NAMALWA (cell line): ENCODE measurements around the gene FAM228B.
"Not testable (repeated sequence)": the region's sequence is repeated elsewhere in the genome, so short reads cannot be mapped to it uniquely, and the experiment has no call there.

Experiments
- DNase-seq: peaks from one replicate; pipeline ENCODE4 v3.0.0-alpha.2; 2015; ENCODE audit warnings: low spot score

The FAM228B gene

DNA sequence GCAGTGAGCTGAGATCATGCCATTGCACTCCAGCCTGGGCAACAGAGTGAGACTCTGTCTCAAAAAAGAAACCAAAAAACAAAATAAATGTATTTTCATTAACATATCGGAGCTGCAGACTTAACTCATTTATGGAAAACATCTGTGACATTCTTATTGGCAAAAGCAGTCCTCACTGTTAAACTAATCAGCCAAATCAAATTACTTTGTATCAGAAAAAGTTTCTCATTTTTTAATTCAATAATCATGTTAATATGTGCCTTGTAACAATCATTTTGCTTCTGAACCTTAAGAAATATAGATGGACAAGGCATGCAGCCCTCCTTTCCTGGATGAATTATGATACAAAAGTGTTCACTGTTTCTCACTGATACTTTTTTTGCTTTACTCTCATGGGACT is 20.6 kb upstream of the FAM228B start:
- DNase-seq: no peak

DNA sequence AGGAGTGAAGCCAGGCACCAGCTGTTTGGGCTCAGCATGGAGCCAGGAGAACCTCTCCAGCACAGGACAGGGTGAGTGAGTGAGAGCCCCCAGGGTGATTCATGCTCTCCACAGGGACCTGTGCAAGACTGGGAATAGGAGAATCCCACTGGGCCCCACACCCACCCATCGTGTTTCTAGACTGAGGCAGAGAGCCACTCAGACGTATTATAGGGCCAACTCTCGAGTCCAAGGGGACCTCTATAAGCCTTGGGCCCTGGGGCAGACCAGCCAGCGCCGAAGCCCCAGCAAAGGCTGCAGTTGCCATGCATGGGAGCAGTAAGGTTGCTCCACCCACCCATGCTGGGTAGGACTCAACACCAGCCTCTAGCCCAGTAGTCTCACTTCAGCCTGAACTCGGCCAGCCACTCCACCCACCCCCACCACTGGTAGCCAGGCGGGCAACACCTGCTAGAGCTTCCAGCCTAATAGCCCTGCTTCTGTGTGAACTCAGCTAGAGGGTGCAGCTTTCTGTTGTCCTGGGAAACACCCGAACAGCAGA is 19.1 kb upstream of the FAM228B start:
- no peak for DNase-seq

DNA sequence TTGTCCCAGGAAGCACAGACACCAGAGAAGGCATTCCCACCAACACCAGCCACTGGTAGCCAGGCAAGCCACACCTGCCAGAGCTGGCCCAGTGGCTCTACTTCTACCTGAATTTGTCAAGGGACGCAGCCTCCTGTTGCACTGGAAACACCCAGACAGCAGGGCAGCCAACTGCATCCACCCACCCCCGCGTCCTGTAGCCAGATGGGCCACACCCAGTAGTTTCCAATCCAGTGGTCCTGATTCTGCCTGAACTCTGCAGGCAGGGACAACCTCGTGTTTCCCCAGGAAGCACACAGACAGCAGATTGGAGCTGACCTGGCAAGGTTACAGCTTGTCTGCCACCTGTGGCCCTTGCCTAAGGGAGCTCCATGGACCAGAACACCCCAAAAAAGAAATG is 18.4 kb upstream of the FAM228B start:
- DNase-seq: no peak

DNA sequence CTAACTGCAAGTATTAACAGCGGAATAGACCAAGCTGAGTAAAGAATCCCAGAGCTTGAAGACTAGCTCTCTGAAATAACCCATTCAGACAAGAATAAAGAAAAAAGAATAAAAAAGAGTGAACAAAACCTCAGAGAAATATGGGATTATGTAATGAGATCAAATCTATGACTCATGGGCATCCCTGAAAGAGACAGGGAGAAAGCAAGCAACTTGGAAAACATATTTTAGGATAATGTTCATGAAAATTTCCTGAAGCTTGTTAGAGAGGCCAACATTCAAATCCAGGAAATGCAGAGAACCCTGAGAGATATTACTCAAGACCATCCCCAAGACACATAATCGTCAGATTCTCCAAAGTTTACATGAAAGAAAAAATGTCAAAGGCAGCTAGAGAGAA is 17.5 kb upstream of the FAM228B start:
- DNase-seq: no peak

DNA sequence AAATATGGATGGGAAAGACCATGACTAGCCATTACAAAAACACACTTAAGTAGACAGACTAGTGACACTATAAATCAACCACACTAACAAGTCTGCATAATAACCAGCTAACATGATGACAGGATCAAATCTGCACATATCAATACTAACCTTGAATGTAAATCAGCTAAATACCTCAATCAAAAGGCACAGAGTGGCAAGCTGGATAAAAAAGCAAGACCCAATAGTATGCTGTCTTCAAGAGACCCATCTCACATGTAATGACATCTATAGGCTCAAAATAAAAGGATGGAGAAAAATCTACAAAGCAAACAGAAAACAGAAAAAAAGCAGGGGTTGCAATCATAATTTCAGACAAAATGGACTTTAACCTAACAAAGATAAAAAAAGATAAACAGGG is 16.5 kb upstream of the FAM228B start:
- no peak for DNase-seq

DNA sequence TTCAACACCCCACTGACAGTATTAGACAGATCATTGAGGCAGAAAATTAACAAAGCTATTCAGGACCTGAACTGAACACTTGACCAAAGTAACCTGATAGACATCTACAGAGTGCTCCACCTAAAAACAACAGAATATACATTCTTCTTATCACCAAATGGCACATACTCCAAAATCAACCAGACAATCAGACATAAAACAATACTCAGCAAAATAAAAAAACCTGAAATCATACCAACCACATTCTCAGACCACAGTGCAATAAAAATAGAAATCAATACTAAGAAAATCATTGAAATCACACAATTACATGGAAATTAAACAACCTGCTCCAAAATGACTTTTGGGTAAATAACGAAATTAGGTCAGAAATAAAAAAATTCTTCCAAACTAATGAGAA is 15.9 kb upstream of the FAM228B start:
- no peak for DNase-seq

DNA sequence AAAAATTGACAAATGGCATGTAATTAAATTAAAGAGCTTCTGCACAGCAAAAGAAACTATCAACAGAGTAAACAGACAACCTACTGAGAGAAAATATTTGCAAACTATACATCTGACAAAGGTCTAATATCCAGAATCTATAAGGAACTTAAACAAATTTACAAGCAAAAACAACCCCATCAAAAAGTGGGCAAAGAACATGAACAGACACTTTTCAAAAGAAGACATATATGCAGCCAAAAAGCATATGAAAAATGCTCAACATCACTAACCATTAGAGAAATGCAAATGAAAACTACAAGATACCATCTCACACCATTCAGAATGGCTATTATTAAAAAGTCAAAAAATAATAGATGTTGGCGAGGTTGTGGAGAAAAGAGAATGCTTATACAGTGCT is 13.8 kb upstream of the FAM228B start:
- not testable (repeated sequence) for DNase-seq

DNA sequence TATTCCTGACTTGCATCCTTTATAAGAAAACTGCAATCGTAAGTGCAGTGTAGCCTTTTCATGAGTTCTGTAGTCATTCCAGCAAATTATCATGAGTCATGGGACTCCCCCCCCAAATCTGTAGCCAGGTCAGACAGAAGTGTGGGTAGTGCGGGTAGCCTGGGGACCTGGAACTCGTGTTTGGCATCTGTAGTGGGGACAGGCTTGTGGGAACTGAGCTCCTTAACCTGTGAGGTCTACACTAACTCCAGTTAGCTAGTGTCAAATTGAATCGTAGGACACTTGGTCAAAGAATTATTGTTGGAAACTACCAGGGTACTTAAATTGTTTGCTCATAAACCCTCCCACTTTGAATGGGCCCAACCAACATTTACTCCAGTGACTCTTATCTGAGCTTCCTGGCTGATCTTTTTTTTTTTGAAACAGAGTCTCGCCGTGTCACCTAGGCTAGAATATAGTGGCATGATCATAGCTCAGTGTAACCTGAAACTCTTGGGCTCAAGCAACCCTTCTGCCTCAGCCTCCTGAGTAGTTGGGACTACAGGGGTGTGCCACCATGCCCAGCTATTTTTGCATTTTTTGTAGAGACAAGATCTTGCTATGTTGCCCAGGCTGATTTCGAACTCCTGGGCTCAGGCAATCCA is 12.5 kb upstream of the FAM228B start:
- DNase-seq: no peak

DNA sequence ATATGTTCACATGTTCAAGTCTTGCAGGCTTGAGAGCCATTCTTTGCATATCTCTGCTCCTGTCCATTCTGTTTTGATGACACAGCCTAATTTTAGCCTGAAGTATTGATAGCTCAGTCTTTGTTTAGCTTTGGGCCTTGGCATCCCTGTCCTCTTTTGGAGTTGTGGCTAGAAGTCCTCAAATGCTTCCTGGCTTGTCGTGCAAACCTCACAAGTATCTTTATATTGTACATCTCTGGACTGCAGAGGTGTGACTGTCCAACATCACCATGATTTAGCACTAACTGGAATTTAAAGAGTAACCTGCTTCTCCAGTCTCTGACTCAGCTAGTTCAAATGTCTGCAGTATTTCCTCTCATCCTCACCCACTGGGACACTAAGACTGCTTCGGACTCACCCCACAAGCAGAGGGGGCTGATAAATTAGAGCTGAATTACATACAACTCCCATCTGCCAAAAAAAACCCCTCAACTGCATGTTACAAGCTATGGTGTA is 11.8 kb upstream of the FAM228B start:
- no peak for DNase-seq

DNA sequence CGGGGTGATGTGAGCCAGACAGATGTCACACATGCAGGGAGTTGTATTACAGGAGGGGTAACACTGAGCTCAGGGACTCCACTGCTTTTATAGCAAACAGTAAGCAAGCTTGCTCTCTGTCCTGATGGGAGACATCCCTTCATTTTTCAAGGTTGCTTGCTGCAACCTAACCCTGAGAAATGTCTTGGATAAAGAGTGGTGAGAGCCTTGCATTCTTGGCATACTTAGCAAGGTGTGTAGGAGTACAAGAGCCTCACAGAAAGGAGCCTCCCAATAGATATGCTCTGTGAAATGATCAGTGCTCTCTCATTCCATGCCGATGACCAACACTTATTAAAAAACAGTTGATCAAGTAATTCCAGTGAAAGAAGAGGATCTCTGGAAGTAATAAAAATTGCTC is 8.2 kb upstream of the FAM228B start:
- DNase-seq: no peak

DNA sequence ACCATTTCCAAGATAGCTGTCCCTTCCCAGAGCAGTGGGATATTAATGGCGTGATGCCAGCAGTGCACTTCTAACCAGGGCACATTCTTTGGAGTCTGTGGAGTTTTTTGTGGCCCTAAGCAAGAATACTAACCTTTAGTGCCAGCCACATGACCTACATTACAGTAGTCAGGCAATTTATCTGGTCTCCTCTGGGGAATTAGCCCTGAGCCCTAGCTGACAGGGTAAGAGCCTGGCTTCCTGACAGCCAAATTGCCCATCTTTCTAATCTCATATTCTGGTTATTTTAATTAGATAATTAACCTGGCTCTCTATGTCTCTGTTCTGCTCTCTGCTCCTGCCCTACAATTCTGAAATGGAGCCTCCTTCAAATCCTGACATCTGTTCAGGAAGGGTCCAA is 5.4 kb upstream of the FAM228B start:
- no peak for DNase-seq

DNA sequence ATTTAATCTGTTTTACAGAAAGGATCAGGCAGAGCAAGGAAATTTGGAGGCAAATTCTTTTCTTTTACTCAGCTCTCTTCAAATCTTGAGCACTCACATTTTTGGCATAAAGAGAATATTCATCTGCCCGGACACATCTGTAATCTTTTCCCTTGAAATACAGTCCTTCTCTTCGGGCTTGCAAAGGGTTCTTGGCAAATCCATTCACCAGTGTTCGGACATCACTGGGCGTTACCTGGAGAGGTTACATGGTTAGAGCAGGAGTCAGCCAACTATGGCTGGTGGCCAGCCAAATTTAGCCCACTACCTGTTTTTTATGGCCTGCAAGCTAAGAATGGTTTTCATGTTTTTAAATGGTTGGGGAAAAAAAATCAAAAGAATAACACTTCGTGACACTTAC is 2.2 kb upstream of the FAM228B start:
- no peak for DNase-seq

DNA sequence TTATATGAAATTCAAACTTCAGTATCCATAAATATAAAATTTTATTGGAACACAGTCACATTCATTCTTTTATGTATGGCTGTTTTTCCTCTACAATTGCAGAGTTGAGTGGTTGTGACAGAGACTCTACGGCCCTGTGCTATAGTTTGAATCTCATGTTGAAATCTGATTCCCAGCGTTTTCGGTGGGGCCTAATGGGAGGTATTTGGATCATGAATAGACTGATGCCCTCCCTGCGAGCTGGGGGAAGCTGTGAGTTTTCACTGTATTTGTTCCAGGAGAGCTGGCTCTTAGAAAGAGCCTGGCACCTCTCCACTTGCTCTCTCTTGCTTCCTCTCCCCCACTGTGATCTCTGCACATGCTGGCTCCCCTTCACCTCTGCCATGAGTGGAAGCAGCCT is 1.8 kb upstream of the FAM228B start:
- no peak for DNase-seq

DNA sequence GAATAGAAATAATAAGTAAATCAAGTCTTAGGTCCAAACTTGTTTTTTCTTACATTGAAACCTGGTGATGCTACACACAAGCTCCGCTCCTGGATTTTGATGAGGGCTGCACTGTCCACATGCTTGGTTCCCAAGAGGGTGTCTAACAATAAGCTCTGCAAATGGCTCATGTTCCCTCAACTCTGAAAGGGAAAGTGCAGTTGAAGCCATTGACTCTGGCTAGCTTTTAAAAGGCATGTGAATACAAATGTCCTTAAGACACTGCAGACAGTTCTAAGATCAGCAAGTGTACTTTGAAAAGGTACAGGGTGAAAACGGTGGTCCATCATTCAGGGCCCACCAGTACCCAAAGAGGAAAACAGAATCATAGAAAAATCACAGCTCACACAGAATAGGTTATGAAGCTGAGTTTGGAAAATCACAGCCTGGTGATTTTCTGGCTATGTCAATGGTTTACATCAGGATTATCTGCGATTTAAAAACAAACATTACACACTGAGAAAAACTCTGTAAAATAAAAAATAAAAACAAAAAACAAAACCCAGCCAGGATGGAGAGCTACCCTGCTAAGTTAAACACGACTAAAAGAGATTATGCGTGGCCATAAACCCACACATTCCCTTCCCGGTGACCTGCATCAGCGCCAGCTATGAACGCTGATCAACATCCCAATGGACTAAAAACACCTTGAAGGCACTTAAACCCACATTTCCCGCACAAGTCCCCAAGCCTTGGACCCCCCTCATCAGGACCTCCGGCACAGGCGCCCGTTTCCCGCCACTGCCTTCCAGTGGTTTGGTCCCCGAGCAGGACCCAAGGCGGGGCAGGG is 689 bp upstream of the FAM228B start:
- DNase-seq: peak; percentile 21

DNA sequence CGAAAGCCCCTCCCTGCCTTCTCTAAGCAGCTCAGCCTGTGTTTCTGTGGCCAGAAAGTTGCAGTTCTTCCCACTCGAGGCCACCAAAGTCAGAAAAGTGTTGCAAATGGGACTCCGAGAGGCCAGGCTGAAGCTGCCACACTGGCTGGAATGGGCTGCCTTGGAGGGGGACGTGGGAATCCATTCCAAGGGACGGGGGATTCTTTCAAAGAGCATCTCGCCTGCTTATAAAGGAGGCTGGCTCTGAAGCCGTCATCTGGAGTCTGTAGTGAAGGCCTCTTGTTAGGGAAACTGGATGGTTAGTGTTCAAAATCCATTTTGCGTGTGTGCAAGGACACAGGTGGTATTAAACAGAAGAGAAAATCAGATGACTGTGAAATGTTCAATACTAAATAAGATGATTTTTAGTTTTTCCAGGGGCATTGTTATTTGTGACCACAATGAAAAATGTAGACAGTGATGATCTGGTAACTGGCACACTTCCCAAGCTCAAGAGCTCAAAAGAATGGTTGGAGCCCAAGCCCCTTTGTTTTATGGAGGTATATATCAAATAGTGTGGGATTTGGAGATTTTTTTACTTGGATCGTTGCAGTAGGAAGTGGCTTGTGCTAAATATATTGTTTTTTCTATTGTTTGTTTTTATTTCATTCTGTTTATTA is 782 bp downstream of the FAM228B start:
- no peak for DNase-seq

DNA sequence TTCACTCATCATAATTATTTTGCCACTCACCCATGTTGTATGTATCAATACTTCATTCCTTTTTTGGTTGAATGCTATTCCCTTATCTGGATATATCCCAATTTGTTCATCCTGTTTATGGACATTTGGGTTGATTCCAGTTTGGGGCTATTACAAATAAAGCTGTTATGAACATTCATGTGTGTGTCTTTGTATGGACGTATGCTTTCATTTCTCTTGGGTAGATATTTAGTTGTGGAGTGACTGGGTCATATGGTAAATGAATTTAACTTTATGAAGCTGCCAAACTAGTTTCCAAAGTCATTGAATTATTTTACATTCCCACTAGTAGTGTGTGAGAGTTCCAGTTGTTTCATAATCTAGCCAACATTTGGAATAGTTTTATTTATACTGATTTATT is 2.7 kb downstream of the FAM228B start:
- DNase-seq: no peak

DNA sequence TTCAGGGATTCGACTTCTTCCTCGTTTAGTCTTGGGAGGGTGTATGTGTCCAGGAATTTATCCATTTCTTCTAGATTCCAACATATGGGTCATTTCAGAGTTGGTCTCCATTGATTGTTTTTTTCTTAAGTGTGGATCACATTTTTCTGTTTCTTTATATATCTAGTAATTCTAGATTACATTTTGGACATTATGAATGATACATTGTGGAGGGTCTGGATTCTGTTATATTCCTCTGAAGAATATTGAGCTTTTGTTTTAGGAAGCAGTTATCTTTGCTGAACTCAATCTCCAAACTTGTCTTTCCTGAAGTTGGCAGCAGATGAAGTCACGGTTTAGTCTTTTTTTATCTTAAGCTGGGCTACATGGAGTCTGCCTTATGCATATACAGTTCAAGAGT is 9.3 kb downstream of the FAM228B start:
- no peak for DNase-seq

DNA sequence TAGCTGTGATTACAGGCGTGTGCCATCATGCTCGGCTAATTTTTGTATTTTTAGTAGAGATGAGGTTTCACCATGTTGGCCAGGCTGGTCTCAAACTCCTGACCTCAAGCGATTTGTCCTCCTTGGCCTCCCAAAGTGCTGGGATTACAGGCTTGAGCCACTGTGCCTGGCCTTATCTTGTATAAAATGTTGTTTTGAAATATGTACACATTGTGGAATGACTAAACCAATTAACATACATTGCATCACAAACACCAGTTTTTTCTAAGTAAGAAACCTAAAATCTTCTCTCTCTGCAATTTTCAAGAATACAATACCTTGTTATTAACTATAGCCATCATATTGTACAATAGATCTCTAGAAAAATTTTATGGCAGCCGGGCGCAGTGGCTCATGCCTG is 17.0 kb downstream of the FAM228B start:
- DNase-seq: not testable (repeated sequence)

DNA sequence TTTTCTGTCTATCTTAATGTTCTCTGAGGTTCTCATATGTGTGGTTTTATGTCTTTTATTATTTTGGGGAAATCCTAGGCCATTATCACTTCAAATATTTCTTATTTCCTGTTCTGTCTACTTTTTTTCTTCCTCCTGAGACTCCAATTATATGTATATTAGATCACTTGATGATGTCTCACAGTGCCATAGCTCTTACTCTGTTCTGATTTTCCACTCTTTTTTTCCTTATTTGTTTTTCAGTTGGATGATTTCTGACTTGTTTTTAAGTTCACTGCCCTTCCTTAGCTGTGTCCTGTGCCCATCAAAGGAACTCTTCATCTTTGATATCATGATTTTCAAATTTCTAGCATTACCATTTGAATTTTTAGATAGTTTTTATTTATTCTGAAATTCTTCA is 24.1 kb downstream of the FAM228B start:
- no peak for DNase-seq

DNA sequence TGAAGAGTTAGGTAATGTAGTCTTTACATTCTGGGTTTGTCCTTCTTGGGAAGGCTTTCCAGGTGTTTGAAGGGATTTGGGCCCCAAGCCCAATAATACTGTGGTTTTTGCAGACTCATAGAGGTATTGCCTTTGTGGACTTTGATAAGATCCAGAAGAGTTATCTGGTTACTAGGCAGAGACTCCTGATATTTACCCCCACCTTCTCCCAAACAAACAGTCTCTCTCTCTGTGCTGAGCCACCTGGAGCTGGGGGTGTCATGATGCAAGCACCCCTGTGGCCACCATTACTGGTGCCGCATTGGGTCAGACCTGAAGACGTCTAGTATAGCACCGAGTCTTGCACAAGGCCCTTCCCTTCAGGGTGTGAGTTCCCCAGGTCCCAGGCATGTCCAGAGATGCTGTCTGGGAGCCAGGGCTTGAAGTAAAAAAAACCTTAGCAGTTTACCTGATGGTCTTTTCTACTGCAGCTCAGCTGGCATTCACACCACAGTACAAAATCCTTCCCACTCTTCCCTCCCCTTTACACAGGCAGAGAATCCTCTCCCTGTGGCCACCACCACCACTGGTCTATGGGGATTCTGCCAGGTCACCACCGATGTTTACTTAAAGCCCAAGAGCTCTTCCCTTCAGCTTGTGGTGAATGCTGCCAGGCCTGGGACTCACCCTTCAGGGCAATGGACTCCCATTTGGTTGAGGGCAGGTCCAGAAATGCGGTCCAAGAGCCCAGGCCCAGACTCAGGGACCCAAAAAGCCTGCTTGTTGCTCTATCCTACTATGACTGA is 29.3 kb downstream of the FAM228B start:
- no peak for DNase-seq

DNA sequence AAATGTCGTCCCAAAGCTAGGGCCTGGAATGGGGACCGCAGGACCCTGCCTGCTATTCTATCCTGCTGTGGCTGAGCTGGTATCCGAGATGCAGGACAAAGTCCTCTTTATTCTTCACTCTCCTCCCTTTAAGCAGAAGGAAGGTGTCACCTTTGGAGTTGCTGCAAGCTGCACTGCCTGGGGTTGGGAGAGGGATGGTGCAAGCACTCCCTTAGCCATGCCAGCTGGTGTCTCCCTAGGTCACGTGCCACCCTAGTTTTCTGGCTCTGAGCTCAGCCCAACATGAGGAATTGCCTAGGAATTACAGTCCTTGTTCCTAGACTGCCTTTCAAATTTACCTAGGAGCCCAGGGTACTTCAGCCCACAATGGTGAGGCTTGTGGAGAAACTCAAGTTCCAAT is 30.2 kb downstream of the FAM228B start:
- DNase-seq: no peak

DNA sequence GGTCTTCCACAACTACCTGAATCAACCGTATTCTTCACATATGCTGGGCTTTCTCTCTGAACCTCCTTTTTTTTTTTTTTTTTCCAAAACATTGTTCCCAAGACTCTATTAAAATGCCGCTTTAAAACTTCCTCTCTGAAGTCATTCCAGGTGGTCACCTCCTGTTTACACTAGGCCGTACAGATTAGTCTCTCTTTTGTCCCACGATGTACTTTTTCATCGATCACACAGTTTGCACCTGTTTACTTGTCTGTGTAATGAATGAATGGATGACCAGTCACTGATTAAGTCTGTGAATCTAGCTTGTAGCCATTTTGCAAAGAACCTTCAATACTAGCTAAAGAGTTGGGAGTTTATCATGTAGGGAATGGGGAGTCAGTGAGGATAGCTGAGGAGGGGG is 34.9 kb downstream of the FAM228B start:
- DNase-seq: no peak
